Brain microvascular endothelial cell (primary cell): Measurements from ENCODE around the gene TENT5C.

Source experiments
- DNase-seq: peaks from one replicate; pipeline ENCODE4 v3.0.0-alpha.2; 2020
- H3K27ac ChIP-seq: fragments of 250-450 bp; sonication (Bioruptor Pico); 2 replicates; pipeline ENCODE4 v1.5.1; 2020; ENCODE audit warnings: mild to moderate bottlenecking, moderate library complexity
- H3K27me3 ChIP-seq: fragments of 250-450 bp; sonication (Bioruptor Pico); replicated peaks from 2 replicates; pipeline ENCODE4 v1.5.1; 2020; ENCODE audit warnings: mild to moderate bottlenecking
- H3K36me3 ChIP-seq: fragments of 250-450 bp; sonication (Bioruptor Pico); replicated peaks from 2 replicates; pipeline ENCODE4 v1.5.1; 2020; ENCODE audit warnings: mild to moderate bottlenecking
- H3K4me3 ChIP-seq: 2 replicates; pipeline ENCODE4 v1.5.1; 2011; ENCODE audit warnings: low read depth, mild to moderate bottlenecking, control low read depth, low read length, moderate library complexity
- CTCF ChIP-seq: IDR thresholded peaks from 2 replicates; pipeline ENCODE4 v1.5.1; 2011; ENCODE audit warnings: low read depth, mild to moderate bottlenecking, moderate library complexity, low read length, control low read depth, inconsistent platforms; ENCODE audit errors: missing control alignments
- in situ Hi-C: cut with HindIII; loops from 2 replicates; pipeline ENCODE4 v1.10.0; 2017; ENCODE audit warnings: low sequenced_read_pairs, low pct_ligation_motif_present

The TENT5C gene

GRCh38 chr1:117574161-117574835 is 31.6 kb upstream of the TENT5C start:
- H3K27ac ChIP-seq: no peak overlapping the region
- no peak for TF ChIP-seq CTCF
- in situ Hi-C loops: no loop called here
- H3K27me3 ChIP-seq: no peaks in the 10 kb centered on the region
- no peaks in the 10 kb centered on the region for H3K36me3 ChIP-seq
- no peak for DNase-seq
- no peak overlapping the region for H3K4me3 ChIP-seq

GRCh38 chr1:117575586-117576225 is 30.1 kb upstream of the TENT5C start:
- no peak for DNase-seq
- no peak overlapping the region for H3K27ac ChIP-seq
- no peak for TF ChIP-seq CTCF
- H3K36me3 ChIP-seq: no peaks in the 10 kb centered on the region
- H3K4me3 ChIP-seq: no peak overlapping the region
- in situ Hi-C loops: no loop called here
- no peaks in the 10 kb centered on the region for H3K27me3 ChIP-seq

GRCh38 chr1:117576236-117576635 is 29.6 kb upstream of the TENT5C start:
- H3K27ac ChIP-seq: no peak overlapping the region
- in situ Hi-C loops: no loop called here
- TF ChIP-seq CTCF: no peak

GRCh38 chr1:117577191-117577885 is 28.5 kb upstream of the TENT5C start:
- Histone ChIP-seq H3K27me3 (no peaks in the 10 kb centered on the region), H3K36me3 (no peaks in the 10 kb centered on the region), H3K4me3 (no peak overlapping the region), H3K27ac (no peak overlapping the region)
- TF ChIP-seq CTCF: no peak
- no peak for DNase-seq
- in situ Hi-C loops: no loop called here

More at GRCh38 chr1:117576236-117576635, 29.6 kb upstream of the TENT5C start:
- H3K27me3 ChIP-seq: no peaks in the 10 kb centered on the region
- no peak overlapping the region for H3K4me3 ChIP-seq
- no peak for DNase-seq
- H3K36me3 ChIP-seq: no peaks in the 10 kb centered on the region

GRCh38 chr1:117578466-117578865 is 27.4 kb upstream of the TENT5C start:
- H3K27ac ChIP-seq: no peak overlapping the region
- no peak overlapping the region for H3K4me3 ChIP-seq
- DNase-seq: no peak
- no peak for TF ChIP-seq CTCF
- no peaks in the 10 kb centered on the region for H3K36me3 ChIP-seq
- in situ Hi-C loops: no loop called here
- no peaks in the 10 kb centered on the region for H3K27me3 ChIP-seq
